ENCODE results near the gene C19orf85.

The C19orf85 gene

DNA sequence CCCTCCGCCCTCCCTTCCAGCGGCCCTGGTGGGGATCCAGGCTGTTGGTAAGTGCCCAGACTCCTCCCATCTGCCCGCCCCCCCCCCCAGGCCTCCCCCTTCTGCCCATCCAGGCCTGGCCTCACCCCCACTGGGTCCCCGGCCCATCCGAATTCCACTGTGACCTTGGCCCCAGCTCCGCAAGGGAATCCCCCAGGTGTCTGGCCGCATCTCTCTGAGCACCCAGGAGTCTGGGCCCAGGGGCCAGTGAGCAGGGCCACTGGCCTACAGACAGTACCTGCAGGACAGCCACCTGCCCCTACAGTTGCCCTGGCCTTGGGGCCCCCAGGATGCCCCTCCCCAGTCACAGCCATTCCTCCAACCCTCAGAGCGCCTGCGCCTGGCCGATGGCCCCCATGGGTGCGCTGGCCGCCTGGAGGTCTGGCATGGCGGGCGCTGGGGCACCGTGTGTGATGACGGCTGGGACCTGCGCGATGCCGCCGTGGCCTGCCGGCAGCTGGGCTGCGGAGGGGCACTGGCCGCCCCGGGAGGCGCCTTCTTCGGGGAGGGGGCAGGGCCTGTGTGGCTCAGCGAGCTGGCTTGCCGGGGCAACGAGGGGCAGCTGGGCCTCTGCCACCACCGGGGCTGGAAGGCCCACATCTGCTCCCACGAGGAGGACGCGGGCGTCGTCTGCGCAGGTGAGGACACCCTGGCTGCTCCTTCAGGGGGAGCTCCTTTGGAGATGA is 24.6 kb upstream of the C19orf85 start:
- DNase-seq: no peak

DNA sequence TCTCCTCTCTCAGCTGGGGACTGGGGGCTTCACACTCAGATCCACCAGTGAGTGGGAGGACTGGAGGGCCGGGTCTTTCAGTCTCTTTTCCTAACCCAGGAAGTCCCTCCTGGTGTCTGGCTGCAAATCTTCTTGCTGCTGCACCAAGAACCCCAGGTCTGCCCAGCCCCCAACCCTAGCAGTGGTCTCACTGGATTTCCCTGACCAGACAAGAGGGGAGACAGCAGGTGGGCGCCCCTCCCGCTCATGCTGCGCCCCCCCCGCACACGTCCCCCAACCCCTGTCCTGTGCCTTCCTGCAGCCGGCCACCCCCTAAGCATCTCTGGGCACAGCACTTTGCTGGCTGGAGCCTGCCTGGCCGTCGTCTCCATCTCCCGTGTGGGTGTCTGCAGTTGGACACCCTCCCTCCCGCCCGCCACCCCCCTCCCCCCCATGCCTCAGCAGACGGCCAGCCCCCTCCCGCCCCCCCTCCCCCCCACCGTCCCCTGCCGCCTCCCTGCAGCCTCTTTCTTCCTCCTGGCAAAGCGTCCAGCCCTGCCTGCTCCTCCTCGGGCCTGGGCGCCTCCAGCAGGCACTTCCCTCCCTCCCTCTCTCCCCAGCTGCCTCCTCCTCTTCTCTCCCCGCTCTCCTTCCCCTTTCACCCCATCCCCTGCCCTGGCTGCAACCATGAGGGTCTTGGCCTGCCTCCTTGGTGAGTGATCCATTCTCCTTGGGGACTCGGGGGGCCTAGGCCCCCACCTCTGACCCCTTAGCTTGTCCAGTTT is 23.6 kb upstream of the C19orf85 start, which contains the start of gene SSC5D:
Gene SSC5D, plus strand, starts transcription at position 513 of the 764 bp plus-strand sequence. Its CDS starts 154 bp downstream, at position 667.
- DNase-seq: no peak

DNA sequence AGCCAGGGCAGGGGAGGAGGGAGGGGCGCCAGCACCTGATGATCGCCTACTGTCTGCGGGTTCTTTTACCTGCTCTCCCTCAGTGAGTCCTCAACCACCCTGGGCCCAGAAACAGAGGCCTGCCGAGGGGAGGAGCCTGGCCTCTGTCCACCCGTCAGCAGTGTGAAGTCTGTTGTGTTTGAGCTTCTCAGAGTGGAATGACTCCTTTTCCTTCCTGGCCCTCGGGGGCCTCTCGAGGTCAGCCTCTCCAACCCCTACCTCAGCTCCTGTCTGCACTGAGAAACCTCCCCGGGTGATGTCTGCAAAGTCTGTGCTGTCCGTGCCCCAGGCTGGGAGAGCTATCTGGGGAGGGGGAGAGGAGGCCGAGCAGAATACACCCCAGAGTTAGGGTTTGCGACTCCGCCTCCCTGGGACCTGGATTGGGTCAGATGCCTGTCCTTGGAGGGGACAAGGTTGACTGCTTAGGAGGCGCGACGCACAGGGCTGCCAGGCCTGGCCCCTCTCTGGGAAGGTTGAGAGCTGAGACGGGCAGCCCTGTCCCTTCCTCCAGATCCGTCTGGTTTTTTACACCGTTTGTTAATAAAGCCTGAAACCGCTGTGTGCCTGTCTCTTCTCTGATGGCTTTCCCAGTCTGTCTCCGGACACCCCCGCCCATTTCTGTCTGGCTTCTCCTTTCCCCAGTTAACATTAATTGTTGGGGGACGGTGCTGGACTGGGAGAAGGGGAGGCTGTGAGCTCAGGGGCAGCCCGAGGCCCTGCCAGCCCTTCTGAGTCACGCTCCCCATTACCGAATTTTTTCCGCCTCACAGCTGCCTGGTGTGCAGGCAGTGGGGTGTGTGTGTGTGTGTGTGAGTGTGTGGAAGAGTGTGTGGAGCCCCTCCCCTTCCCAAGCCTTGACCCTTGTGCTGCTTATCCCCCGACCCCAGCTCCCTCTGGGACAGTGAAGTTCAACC is 22.7 kb upstream of the C19orf85 start:
- DNase-seq: no peak

- no peak for DNase-seq
These were observed 21.8 kb upstream of the C19orf85 start for GRCh38 chr19:55486043-55486970.

DNA sequence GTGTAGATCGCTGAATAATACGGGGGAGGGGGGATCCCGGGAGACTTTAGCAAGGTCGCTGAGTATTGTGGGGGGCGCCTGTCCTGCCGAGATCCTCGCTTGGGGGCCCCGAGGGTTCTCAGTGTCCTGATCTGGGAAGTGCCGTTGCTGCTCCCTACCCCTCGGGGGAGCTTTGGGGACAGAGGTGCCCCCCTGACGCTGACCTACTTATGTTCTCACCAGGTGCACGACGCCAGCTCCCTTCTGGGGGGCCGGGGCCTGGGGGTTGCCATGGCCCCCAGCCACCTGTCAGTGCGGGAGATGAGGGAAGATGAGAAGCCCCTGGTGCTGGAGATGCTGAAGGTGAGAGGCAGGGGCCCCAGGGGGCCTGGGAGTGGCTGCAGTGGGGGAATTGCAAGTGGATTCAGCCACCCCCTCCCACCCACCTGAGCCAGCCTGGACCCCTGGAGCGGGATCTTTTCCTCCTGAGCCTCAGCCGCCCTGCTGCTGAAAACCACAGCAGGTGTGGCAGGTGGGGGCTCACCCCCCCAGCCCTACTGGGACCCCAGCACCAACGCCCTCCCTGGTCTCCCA is 21.0 kb upstream of the C19orf85 start:
- DNase-seq: no peak

GRCh38 chr19:55484593-55485438 is 20.3 kb upstream of the C19orf85 start, which contains the start of gene NAT14:
Gene NAT14 (plus strand): TSS chr19:55485188. CDS start chr19:55485709, 521 bp downstream.
- DNase-seq: no peak

GRCh38 chr19:55483706-55484592 is 19.4 kb upstream of the C19orf85 start:
- DNase-seq: no peak

GRCh38 chr19:55482967-55483705 is 18.6 kb upstream of the C19orf85 start:
- DNase-seq: no peak

- DNase-seq: no peak
These were observed 17.8 kb upstream of the C19orf85 start for GRCh38 chr19:55482156-55482961.

- no peak for DNase-seq
These were observed 17.2 kb upstream of the C19orf85 start for GRCh38 chr19:55481794-55482155.

DNA sequence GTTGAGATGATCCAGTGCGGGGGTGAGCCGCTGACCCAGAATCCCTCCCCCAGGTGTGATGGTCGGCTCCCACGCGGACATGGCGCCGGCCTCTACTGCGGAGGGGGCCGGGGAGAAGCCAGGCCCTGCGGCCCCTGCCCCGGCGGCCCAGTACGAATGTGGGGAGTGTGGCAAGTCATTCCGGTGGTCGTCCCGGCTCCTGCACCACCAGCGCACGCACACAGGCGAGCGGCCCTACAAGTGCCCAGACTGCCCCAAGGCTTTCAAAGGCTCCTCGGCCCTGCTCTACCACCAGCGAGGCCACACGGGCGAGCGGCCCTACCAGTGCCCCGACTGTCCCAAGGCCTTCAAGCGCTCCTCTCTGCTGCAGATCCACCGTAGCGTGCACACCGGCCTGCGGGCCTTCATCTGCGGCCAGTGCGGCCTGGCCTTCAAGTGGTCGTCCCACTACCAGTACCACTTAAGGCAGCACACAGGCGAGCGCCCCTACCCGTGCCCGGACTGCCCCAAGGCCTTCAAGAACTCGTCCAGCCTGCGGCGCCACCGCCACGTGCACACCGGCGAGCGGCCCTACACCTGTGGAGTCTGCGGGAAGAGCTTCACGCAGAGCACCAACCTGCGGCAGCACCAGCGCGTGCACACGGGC is 16.7 kb upstream of the C19orf85 start:
- no peak for DNase-seq

GRCh38 chr19:55479451-55480230 is 15.1 kb upstream of the C19orf85 start:
- DNase-seq: no peak

GRCh38 chr19:55479045-55479444 is 14.5 kb upstream of the C19orf85 start:
- DNase-seq: no peak

- no peak for DNase-seq
These were observed 13.8 kb upstream of the C19orf85 start for GRCh38 chr19:55478364-55478763.

DNA sequence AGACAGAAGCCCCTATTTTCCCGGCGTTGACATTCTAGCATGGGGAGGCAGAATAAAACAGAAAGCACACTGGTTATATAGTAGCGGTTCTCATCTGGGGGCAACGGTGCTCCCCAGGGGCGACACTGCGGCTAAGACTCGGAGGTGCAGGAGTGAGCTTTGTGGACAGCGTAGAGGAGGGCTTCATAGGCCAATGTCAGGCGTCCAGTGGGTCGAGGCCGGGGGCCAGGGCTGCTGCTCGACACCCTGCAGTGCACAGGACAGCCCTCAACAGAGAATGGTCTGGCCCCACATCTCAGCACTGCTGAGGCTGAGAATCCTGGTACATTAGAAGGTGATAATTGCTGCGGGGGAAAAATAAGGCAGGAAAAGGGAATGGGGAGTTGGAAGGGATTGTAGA is 13.4 kb upstream of the C19orf85 start:
- DNase-seq: no peak

GRCh38 chr19:55476100-55476775 is 11.7 kb upstream of the C19orf85 start, which contains the start of gene ZNF628:
Gene ZNF628 (plus strand): TSS chr19:55476617. CDS start chr19:55479911, 3,294 bp downstream.
- peak; percentile 95 for DNase-seq

Data from NCI-H1048 (cell line).